ENCODE measurements around the gene DDB1.

Gene DDB1

GRCh38 chr11:61334434-61335354, 1.8 kb upstream of the DDB1 start:
- DNase-seq: no peak

- DNase-seq: no peak
Measured at GRCh38 chr11:61333550-61334433, 887 bp upstream of the DDB1 start.

DNA sequence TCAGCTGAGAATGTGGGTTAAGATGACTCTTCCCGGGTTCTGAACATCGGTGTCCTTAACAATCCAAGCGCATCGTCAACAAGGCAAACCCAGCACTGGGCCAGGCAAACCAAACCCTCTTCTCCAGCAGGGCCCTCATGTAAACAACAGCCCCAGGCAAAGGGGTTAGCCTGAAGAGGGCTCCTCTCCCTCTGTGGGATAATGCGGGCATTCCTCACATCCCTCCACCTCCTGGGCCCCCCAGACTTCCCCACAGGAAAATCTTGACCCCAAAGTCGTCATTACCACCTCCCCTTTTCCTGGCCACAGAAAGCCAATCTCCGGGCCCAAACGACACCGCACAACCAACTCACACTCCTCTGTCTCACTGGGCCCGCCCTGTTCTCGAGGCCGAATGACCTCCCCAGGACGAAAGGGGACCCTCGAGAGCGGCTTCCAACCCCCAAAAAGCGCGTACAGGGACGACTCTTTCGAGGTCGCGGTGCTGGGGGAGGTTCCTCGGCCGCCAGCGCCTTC, 566 bp downstream of the DDB1 start:
- no peak for DNase-seq

DNA sequence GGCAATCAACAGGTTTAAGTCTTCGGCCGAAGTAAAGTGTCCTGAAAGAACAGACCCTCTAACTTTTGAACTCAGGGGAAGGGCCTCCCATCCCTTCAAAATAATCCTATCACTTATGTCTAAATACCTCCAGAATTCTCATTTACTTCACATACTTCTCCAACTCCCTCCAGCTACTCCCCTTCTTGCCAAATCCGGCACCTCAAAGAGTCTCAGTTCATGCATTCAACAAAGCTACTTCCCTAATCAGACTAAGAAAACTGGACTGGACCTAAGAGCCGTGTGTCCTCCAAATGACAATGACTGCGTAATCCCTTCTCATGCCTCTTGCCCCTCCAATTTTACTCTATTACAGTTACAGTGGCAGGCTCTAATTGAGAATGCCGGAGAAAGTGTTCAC, 1.3 kb downstream of the DDB1 start:
- DNase-seq: no peak

DNA sequence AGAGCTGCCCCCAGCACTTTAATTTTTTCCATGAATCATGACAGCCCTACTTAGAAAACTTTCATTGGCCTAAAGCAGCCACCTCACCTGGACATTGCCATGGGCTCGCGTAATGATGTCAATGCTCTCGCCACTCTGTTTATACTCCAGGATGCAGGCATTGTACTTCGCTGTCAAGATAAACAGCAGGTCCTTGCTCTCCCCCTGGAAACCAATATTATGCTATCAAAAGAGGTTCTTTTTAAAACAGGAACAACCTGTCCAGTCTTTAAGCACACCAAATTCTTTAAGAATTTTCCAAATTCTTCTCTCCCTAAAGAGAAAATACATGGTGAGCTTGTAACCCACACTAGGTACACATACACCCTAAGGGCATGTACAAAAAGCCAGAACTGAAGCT, 3.0 kb downstream of the DDB1 start:
- DNase-seq: no peak

- no peak for DNase-seq
Measured at GRCh38 chr11:61328351-61328750, 4.6 kb downstream of the DDB1 start.

GRCh38 chr11:61327669-61328071, 5.2 kb downstream of the DDB1 start:
- no peak for DNase-seq

GRCh38 chr11:61325649-61326414, 7.1 kb downstream of the DDB1 start:
- no peak for DNase-seq

DNA sequence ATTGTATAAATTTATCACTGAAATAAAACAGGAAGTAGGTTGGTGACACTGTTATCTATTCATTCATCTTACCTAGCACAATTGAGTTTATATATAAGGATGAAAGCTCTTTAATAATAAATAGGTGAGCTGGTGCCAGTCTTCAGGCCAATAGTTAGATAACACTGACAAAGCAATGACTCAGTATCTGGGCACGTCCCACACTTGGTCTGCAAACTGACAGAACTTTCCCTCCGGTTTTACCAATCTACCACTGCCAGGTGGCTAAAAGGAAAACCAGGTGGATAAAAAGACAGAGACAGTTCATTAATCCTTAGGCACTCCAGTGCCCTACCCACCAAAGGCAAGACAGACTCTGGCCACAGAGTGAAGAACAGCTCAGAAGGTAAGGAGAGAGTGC, 17.6 kb downstream of the DDB1 start:
- DNase-seq: no peak

DNA sequence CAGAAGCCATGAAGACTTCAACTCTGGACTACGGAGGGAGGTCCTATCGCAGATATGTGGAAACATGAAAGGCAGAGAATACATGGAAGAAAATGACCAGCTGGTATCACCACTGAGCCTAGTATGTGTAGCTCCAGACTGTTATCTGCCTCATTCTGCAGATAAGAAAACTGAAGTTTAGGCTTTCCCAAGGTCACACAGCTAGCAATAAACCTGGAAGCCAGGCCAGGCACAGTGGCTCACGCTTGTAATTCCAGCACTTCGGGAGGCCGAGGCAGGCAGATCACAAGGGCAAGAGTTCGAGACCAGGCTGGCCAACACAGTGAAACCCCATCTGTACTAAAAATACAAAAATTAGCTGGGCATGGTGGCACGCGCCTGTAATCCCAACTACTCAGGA, 22.2 kb downstream of the DDB1 start:
- DNase-seq: no peak

DNA sequence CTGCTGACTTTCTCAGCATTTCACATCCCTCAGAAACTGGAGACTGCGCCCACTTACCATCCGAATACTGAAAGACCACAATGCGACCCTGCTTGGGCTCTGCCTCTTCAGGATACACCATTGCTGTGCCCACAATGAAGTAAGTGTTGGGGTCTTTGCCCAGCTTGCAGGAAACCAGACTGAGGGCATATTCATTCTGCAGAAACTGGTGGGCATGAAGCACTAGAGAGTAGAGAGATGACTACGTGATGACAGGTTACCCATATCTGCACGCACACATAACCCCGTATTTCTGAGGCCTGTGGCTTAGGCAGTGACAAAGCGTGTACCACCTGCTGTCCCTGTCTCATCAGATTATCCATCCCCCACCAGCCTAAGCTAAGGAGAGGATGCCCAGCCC, 23.2 kb downstream of the DDB1 start:
- no peak for DNase-seq

DNA sequence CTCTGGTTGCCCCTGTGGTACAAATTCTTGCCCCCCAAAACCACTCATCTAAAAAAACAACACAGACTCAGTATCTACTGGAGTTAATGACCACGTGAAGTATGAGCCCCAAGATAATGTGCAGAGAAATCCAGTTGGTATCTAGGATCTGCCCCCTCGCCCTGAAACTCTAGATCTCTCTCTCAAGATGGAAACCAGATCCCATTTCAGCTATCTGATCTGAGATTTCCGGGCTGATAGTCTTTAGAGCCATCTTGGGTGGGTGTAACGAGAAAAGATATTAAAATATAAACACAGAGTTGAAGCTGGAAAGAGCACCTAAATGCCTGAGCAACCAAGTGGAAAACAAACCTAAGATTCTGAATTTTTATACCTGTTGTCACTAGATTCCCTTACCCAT, 23.8 kb downstream of the DDB1 start:
- DNase-seq: no peak

- DNase-seq: no peak
Measured at GRCh38 chr11:61307354-61307753, 25.6 kb downstream of the DDB1 start.

DNA sequence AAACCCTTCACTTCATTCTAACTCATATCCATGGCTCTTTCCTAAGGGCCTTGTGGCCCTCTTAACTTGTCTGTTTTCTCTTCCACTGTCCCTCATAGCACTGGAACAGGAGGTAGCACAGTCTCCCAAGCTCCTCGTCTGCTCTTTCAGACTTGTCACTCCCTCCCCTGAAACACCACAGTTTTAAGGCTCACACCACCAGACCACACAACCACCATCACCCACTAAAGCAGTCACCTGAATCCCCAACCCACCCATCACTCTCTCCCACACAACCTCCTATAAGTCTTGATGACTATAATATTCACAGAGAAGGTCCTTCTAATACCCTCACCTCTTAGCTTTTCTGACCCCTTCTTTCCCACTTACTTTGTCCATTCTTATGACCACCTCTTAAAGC, 26.7 kb downstream of the DDB1 start:
- DNase-seq: no peak

DNA sequence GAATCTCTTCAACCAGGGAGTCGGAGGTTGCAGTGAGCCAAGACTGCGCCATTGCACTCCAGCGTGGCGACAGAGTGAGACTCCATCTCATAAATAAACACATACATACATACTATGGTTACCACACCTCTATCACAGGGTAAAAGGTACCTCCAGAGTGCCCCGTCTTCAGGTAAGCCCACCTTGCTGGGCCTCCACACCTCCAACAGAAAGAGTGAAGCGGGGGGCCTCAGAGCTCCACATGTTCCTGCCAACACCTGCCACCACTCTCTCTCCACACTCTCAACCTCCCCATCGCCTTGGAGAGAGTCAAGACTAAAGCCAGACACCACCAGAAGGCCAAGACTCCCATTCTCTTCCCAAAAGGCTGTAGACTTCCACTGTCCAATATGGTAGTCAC, 27.5 kb downstream of the DDB1 start:
- DNase-seq: no peak

DNA sequence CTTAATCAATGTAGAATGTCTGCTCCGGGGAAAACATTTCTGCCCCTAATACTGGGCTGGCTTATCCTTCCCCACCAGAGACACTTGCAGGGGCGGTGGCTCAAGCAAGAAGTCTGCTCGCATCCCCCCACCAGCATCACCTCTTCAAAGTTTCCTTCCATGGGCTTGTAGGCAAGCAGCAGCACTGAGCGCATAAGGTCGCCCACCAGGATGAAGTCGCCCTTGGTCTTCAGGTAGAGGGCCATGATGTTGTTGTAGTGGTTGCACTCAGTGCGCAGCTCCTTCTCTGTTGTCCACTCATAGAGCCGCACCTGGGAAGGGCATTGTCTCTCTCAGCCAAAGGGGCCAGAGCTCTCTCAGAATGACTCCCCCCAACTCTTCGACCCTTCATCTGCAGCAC, 29.2 kb downstream of the DDB1 start:
- DNase-seq: no peak

GRCh38 chr11:61302550-61302949, 30.4 kb downstream of the DDB1 start:
- DNase-seq: no peak

DNA sequence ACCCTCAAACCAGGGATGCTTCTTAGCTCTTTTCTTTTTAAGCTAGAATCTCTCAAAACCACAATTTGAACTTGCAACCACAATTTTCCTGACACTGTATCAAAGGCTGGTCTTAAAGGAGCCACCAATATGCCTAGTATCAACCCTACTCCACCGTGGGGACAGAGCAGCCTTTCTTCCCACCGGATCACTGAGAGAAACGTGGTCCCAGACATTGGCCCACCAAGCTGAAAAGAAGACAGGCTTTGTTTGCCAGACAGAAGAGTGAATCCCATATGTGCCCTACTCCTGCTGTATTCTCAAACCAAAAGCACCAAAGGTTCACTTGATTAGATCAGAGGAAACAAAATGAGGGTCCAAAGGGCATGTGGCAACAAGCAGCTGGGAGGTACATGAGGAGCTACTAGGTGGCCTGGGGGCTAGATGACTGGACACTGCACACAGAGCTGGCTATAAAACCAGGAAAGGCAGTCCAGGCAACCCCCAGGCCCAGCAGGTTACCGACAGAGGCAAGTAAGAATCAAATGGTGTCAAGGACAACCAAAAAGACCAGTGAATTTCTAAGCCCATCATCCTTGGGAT, 34.2 kb downstream of the DDB1 start:
- no peak for DNase-seq

GRCh38 chr11:61297746-61298145, 35.2 kb downstream of the DDB1 start:
- no peak for DNase-seq

- DNase-seq: no peak
Measured at GRCh38 chr11:61297341-61297740, 35.6 kb downstream of the DDB1 start.

DNA sequence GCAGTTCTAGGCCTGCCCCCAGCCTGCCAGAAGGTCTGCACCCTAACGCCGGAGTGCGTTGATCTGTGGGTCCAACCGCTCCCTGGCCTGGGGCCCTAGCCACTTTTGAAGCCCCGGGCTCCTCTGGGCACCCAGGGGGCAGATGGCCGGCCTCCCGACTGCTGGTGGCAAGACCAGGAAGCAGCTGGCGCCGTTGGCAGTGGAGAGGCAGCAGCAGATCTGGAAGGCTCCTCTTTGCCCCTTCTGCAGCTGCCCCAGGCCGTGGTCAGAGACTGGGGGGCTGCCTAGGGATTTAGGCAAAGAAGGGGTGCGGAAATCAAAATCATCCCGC, 37.3 kb downstream of the DDB1 start:
- DNase-seq: no peak
